KOPT-K1 (cell line): ENCODE measurements around the gene CDH11.

Experiments used
- H3K27ac ChIP-seq: fragments of 200-600 bp; sonication (generic); 2 replicates; pipeline ENCODE4 v1.5.1; 2016; ENCODE audit warnings: antibody characterized with exemption, mild to moderate bottlenecking, low read depth, low read length; ENCODE audit not compliant: poor library complexity, severe bottlenecking
- H3K36me3 ChIP-seq: fragments of 200-600 bp; sonication (generic); 2 replicates; pipeline ENCODE4 v1.5.1; 2017; ENCODE audit warnings: antibody characterized with exemption, mild to moderate bottlenecking, low read length, moderate library complexity; ENCODE audit not compliant: insufficient read depth
- H3K9me3 ChIP-seq: fragments of 200-600 bp; sonication (generic); 2 replicates; pipeline ENCODE4 v1.5.1; 2017; ENCODE audit warnings: antibody characterized with exemption, low read length, mild to moderate bottlenecking; ENCODE audit not compliant: insufficient read depth, poor library complexity, severe bottlenecking

The CDH11 gene

DNA sequence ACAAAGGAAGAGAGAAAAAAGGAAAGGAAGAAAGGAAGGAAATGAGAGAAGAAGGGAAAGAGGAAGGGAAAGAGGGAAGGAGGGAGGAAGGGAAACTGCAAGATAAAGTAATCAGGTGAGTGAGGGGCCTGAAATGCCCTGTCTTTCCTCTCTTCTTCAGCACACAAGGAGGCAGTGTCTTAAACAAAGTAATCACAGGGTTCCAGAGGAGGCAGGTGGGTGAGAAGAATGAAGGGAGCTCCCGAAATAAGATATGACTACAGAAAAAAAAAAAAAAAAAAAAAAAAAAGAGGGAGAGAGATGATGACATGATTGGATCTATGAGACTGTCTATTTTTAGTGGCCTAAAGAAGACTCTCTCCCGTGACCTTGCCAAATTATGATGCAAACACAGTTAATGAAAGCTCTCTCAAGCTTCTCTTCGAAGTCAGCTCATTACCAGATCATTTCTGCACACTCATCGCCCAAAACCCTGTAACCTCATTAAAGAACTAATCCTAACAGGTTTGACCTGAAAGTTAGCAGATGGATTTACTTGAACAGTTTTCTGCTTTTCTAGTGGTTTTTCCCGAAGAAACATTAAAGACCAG is 53.6 kb downstream of the CDH11 start:
- no peaks in the 10 kb centered on the region for H3K9me3 ChIP-seq
- H3K36me3 ChIP-seq: no peaks in the 10 kb centered on the region
- H3K27ac ChIP-seq: no peak overlapping the region

GRCh38 chr16:65066651-65067050 is 55.2 kb downstream of the CDH11 start:
- Histone ChIP-seq H3K9me3 (no peaks in the 10 kb centered on the region), H3K27ac (no peak overlapping the region), H3K36me3 (no peaks in the 10 kb centered on the region)

DNA sequence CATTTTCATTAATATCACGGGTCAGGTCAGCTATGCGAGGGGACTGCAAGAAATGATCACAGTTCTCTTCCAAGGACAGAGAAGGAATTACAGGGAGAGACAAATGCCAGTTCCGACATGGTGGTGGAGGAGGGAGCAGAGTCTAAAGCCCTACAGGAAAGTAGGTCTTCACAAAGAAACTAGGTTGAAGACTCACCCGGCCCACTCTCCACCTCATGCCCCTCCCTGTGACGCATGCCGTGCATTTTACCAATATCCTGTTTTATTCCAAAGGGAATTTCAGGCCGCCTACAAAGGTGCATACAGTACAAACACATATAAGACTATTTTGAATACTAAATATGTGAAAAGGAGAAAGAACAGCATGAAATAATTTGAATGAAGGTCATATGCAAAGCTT is 56.8 kb downstream of the CDH11 start:
- H3K36me3 ChIP-seq: no peaks in the 10 kb centered on the region
- no peak overlapping the region for H3K27ac ChIP-seq
- H3K9me3 ChIP-seq: no peaks in the 10 kb centered on the region

DNA sequence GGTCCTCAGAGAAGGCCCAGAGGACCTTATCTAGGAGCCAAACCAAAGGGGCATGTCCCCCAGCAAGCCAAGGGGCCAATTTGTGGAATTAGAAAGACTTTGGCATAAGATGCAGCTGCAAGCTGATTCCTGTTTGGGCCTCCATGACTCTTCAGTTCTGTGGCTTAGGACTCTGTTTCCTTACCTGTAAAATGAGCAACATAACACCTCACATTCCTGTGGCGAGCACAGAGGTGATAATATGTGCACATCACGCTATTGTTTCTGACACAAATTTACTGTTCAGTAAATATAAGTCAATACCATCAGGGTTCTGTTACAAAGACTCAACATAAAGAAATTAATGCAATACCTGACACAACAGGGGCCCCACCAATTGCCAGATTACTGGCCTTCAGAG is 57.7 kb downstream of the CDH11 start:
- Histone ChIP-seq H3K9me3 (no peaks in the 10 kb centered on the region), H3K27ac (no peak overlapping the region), H3K36me3 (no peaks in the 10 kb centered on the region)

- H3K36me3 ChIP-seq: no peaks in the 10 kb centered on the region
Observed at GRCh38 chr16:65062736-65063583, 58.9 kb downstream of the CDH11 start.

DNA sequence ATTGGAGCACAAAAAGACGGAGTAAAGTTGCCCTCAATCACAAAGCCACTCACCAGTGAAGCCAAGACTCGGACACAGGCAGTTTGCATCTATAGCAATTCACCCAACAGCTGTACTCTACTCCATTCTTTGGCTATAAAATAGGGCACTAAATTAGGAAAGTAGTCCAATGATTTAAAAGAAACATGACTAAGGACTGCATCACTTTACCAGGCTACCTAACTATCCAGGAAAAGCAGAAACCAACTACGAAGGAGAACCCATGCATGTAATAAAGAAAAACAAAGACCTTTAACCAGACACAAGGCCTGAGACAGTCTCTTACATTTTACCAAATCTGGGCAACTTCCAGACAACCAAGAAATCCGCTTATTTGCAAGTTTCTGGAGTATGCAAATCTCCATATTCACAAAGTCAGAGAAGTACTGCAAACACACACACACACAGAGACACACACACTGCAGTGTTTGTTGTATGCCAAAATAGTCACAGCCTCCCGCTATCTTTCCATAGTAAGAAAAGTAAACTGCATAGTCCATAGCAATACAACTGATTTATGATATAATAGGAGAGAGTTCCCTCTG is 59.8 kb downstream of the CDH11 start:
- Histone ChIP-seq H3K9me3 (no peaks in the 10 kb centered on the region), H3K36me3 (no peaks in the 10 kb centered on the region), H3K27ac (no peak overlapping the region)

More at GRCh38 chr16:65062736-65063583, 58.9 kb downstream of the CDH11 start:
- Histone ChIP-seq H3K9me3 (no peaks in the 10 kb centered on the region), H3K27ac (no peak overlapping the region)

DNA sequence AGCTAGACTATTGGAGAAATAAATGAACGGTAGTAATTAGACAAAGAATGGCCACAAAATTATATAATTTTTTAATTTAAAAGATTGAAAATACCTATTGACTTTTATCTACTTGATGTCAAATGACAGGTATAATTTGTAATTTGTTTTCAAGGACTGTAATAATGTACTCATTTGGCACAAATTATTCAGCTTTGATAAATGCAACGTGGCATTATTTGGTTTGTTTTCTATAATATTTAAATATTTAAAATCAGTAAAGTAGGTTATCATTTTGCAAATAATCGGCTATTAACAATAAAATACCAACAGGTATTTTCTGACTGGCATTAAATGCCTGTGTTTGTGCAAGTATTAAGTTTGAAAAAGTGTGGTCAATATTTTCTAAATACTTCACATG is 60.6 kb downstream of the CDH11 start:
- H3K9me3 ChIP-seq: no peaks in the 10 kb centered on the region

GRCh38 chr16:65059406-65059980 is 62.4 kb downstream of the CDH11 start:
- H3K27ac ChIP-seq: no peak overlapping the region
- no peaks in the 10 kb centered on the region for H3K36me3 ChIP-seq
- H3K9me3 ChIP-seq: no peaks in the 10 kb centered on the region

More for the DNA sequence above, 60.6 kb downstream of the CDH11 start:
- no peaks in the 10 kb centered on the region for H3K36me3 ChIP-seq
- no peak overlapping the region for H3K27ac ChIP-seq

DNA sequence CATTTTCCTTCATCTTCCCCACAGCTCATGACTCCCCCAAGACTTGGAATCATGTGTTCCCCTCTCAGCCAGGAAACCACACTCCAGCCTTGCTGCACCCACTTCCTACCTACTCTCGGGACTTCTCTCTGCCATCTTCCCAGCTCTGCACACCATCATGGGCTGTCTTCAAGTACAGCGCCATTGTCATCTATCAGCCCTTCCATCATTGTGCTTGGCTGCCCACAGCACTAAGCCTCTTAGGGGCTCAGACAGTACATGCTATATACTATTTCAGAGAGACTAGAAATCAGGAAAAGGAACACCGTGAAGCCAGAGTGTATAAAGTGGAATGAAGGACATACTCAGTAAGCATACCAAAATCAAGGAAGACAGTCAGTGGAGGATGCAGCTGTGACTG is 64.7 kb downstream of the CDH11 start:
- H3K36me3 ChIP-seq: no peaks in the 10 kb centered on the region
- H3K9me3 ChIP-seq: no peaks in the 10 kb centered on the region
- H3K27ac ChIP-seq: no peak overlapping the region

DNA sequence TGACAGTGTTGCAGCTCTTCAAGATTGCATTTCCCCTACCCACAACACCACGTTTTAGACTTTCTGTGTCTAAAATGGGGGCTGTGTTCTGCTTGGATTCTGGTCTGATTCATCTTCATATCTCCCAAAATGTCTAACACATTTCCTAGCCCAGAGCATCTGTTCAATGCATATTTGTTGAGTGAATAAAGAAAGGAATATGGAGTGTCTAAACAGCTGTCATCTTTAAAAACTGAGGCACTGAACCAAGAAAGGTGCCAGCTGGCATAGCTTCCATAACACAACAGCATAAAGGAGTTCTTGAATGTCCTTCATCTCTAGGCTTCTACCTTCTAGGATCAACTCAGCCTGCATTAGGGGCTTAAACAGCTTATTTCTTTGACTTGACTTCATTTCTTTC is 67.4 kb downstream of the CDH11 start:
- no peaks in the 10 kb centered on the region for H3K9me3 ChIP-seq
- H3K36me3 ChIP-seq: no peaks in the 10 kb centered on the region

DNA sequence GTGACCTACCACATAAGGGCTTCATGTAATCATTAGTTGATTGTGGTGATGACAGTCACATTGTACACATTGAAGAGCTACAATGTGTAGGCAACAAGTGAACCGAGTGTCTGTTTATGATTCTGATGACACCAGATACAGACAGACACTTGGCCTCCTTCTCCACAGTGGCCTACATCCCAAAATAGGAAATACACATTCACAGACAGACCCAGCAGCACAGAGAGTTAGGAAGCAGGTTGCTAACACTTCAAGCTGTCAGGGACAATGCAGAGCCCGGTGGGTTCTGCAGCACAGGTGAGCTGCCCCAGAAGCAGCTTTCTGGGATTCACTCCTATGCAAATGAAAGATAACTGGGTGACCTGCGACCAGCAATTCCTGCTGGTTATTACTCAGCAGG is 72.2 kb downstream of the CDH11 start:
- Histone ChIP-seq H3K27ac (no peak overlapping the region), H3K36me3 (no peaks in the 10 kb centered on the region), H3K9me3 (no peaks in the 10 kb centered on the region)

More for the DNA sequence above, 67.4 kb downstream of the CDH11 start:
- H3K27ac ChIP-seq: no peak overlapping the region

GRCh38 chr16:65045961-65046360 is 75.9 kb downstream of the CDH11 start:
- H3K36me3 ChIP-seq: no peaks in the 10 kb centered on the region
- no peak overlapping the region for H3K27ac ChIP-seq
- no peaks in the 10 kb centered on the region for H3K9me3 ChIP-seq

DNA sequence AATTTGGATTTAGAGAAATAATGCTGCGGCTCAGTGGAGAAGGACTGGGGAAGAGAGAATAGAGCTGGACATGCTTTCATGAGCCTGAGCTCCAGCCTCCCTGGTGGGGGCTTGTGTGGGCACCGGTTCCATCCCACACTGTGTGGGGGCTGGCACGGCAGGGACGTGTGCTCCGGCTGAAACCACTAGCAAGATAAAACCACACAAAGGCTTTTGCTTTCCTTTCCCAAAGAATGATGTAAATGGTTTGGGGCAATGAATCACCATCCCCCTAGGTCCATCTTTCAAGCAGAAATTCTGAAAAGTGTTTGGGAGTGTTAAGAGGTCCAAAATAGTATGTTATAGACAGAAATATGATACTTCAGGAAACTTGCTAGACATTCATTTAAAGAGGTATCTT is 77.0 kb downstream of the CDH11 start:
- Histone ChIP-seq H3K36me3 (no peaks in the 10 kb centered on the region), H3K27ac (no peak overlapping the region), H3K9me3 (no peaks in the 10 kb centered on the region)

DNA sequence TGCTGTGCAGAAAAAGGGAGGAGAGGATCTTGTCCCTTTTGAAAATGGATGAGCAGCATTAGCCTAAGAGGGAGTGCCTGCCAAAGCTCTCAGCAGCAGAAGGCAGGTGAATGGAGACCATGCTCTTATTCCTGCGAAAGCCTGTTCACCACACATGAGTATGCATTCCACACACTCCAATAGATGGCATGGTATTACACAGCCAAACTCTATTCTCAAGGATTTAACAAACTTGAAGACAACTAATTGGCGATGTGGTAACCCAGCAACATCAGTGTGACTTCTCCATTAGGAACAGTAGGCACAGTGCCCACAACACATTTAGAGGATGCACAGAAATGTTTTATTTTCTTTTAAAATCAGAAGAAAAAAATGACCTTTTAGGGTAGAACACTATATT is 77.8 kb downstream of the CDH11 start:
- H3K27ac ChIP-seq: no peak overlapping the region
- no peaks in the 10 kb centered on the region for H3K36me3 ChIP-seq
- no peaks in the 10 kb centered on the region for H3K9me3 ChIP-seq
